ENCODE measurements around the gene SERF2. TPM values are rescaled to one million over a fixed set of nuclear protein-coding genes. Genes with fewer than 3 reads are reported as not detected.

Gene SERF2
- total and polyA plus RNA-seq, 10 of the 15 experiments (the other 5 are each of a cell fraction or from before 2014, with no cell fraction given): 464 to 4,159 (median 1,014) TPM

DNA sequence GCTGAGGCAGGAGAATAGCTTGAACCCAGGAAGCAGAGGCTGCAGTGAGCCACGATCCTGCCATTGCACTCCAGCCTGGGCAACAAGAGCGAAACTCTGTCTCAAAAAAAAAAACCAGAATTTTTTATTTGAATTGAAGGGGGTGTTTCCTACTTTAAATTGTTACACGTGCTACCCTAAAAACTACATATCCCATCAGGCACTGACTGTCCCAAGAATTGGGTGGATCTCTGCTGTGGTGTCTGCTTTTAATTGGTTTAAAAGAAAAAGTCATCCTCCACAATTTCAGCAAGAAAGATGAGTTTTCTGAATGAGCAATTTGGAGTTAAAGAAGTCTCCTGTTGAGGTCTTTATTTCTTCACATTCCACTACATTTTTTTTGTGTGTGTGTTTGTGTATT, 43.7 kb upstream of the SERF2 start (continued):
- no peak for TF ChIP-seq ETV6 (conservative IDR thresholded peaks at IDR 0.05 in 1 of 2, IDR thresholded peaks at IDR 0.05 in 1 of 2; ENCODE audit: borderline replicate concordance in 1 of 2, low read depth in 1 of 2)

GRCh38 chr15:43749690-43750345, 42.3 kb upstream of the SERF2 start:
- in situ Hi-C loops (cut with MboI): loop anchor here (5.0 kb wide), 1 partner anchor 52 kb away; the partner anchor contains the start of genes HYPK and SERINC4
- H3K4me2 ChIP-seq (ENCODE audit: control insufficient read depth, insufficient read depth): peak overlapping the region; percentile 74
- H3K9ac ChIP-seq (ENCODE audit: control insufficient read depth, insufficient read depth, low read length): peak overlapping the region; percentile 38; the same call in 1 of the 2 replicates
- FAIRE-seq (peak; percentile 89), DNase-seq (ENCODE audit: low read depth, low spot score) (peak; percentile 78), ATAC-seq (peak; percentile 42)
- H3K4me3 ChIP-seq: peak overlapping the region; percentile 73
- 17% methylated on average over 8 of the region's 12 CpGs for WGBS (ENCODE audit: insufficient coverage, insufficient replicate concordance, low lambda C conversion rate, missing lambda C conversion rate)
- peaks cover 8% of the 10 kb centered on the region for H3K4me1 ChIP-seq (ENCODE audit: control insufficient read depth, insufficient read depth, low read length)
- no peak overlapping the region; the same call in 1 of the 2 replicates for H3K27ac ChIP-seq (ENCODE audit: control insufficient read depth, insufficient read depth)
- intact Hi-C loops (cut with micrococcal nuclease; ENCODE audit: unreplicated experiment): loop anchor here (5.0 kb wide), 1 partner anchor 972 kb away; no protein-coding TSS in a partner anchor
- no peaks in the 10 kb centered on the region; the same call in 2 of the 3 replicates for H3K9me3 ChIP-seq (replicated peaks; ENCODE audit: control insufficient read depth, insufficient read depth, low read length)
- no peaks in the 10 kb centered on the region for H3K27me3 ChIP-seq (replicated peaks in 1 of 2; ENCODE audit: control insufficient read depth in 2 of 2, insufficient read depth in 2 of 2, low read length in 1 of 2)
- H3K36me3 ChIP-seq (ENCODE audit: control insufficient read depth in 2 of 2, insufficient read depth in 2 of 2, low read length in 1 of 2): peaks cover 2 to 9% of the 10 kb centered on the region in 2 experiments
- ChIA-PET RAD21 (ENCODE audit: unreplicated experiment) (interaction anchor here (0.7 to 2.1 kb wide), 10 partner anchors 15 to 340 kb away, joined by 3 to 10 read pairs (median 4); partner anchors contain the start of genes ELL3, HYPK and MFAP1), POLR2A (interaction anchor here (0.6 to 1.6 kb wide), 12 partner anchors 8 to 147 kb away, joined by 3 to 5 read pairs (median 4); partner anchors contain the start of genes HYPK and MFAP1), SMC1A (ENCODE audit: uncharacterized antibody, unreplicated experiment) (interaction anchor here (0.7 to 3.4 kb wide), 10 partner anchors 12 to 536 kb away, joined by 3 to 14 read pairs (median 3); no protein-coding TSS in a partner anchor), CTCF (interaction anchor here (0.5 to 1.9 kb wide), 7 partner anchors 14 to 51 kb away, joined by 3 to 11 read pairs (median 4); partner anchors contain the start of genes ELL3, HYPK and SERINC4)
- H2AFZ ChIP-seq (ENCODE audit: control insufficient read depth, low read depth, low read length): no peak overlapping the region
- BruUV-seq (replicated peaks): no TSS peak
- H3K79me2 ChIP-seq (ENCODE audit: control insufficient read depth, insufficient read depth, low read length): peaks cover 83% of the 10 kb centered on the region
- H4K20me1 ChIP-seq (ENCODE audit: control insufficient read depth, insufficient read depth): peaks cover 13% of the 10 kb centered on the region; the same call in 1 of the 2 replicates
- no peak for TF ChIP-seq KDM1A (IDR thresholded peaks at IDR 0.05; ENCODE audit: borderline replicate concordance)
- TF ChIP-seq NFIC (IDR thresholded peaks at IDR 0.05; ENCODE audit: low read depth, low read length): 0 out of 2 replicates have a peak, but pooled peaks have one; percentile 27
- TF ChIP-seq ATF7 (IDR thresholded peaks at IDR 0.05; ENCODE audit: low read depth): no peak; the same call in none of the 2 replicates
- TF ChIP-seq BHLHE40 (IDR thresholded peaks at IDR 0.05; ENCODE audit: borderline replicate concordance in 1 of 2, low read depth in 2 of 2, low read length in 1 of 2): peak in 1 of 2 experiments; percentile 40; a peak in 1 of 4 replicates
- TF ChIP-seq, protein P1, sequence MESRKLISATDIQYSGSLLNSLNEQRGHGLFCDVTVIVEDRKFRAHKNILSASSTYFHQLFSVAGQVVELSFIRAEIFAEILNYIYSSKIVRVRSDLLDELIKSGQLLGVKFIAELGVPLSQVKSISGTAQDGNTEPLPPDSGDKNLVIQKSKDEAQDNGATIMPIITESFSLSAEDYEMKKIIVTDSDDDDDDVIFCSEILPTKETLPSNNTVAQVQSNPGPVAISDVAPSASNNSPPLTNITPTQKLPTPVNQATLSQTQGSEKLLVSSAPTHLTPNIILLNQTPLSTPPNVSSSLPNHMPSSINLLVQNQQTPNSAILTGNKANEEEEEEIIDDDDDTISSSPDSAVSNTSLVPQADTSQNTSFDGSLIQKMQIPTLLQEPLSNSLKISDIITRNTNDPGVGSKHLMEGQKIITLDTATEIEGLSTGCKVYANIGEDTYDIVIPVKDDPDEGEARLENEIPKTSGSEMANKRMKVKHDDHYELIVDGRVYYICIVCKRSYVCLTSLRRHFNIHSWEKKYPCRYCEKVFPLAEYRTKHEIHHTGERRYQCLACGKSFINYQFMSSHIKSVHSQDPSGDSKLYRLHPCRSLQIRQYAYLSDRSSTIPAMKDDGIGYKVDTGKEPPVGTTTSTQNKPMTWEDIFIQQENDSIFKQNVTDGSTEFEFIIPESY (IDR thresholded peaks at IDR 0.05): no peak
- no peak for TF ChIP-seq SUZ12 (IDR thresholded peaks at IDR 0.05; ENCODE audit: unreplicated experiment)
- peak; percentile 31; the same call in 1 of the 2 replicates for TF ChIP-seq NKRF (conservative IDR thresholded peaks at IDR 0.05)
- 0 out of 2 replicates have a peak, but pooled peaks have one; percentile 10 for TF ChIP-seq IRF4 (IDR thresholded peaks at IDR 0.05; ENCODE audit: low read depth, low read length)
- peak; percentile 65; the same call in 1 of the 2 replicates for TF ChIP-seq MXI1 (IDR thresholded peaks at IDR 0.05; ENCODE audit: low read depth, low read length)
- TF ChIP-seq HDAC6 (IDR thresholded peaks at IDR 0.05; ENCODE audit: unreplicated experiment): no peak
- no peak for TF ChIP-seq NFYA (IDR thresholded peaks at IDR 0.05; ENCODE audit: borderline replicate concordance, low read depth, low read length)
- TF ChIP-seq NFXL1 (IDR thresholded peaks at IDR 0.05; ENCODE audit: borderline replicate concordance): no peak
- no peak for TF ChIP-seq E2F4 (IDR thresholded peaks at IDR 0.05; ENCODE audit: low read depth, low read length)
- TF ChIP-seq YBX1 (IDR thresholded peaks at IDR 0.05): no peak
